ENCODE results near the gene MMRN1.

Gene MMRN1

GRCh38 chr4:89914609-89915550 is 20.2 kb downstream of the MMRN1 start:
- no peak for DNase-seq

GRCh38 chr4:89915937-89916336 is 21.3 kb downstream of the MMRN1 start:
- no peak for DNase-seq

- no peak for DNase-seq
Measured at GRCh38 chr4:89922848-89923416, 28.3 kb downstream of the MMRN1 start.

GRCh38 chr4:89928838-89929237 is 34.2 kb downstream of the MMRN1 start:
- no peak for DNase-seq

GRCh38 chr4:89929425-89930159 is 34.9 kb downstream of the MMRN1 start:
- peak in 1 of 3 donors; percentile 3 for DNase-seq

GRCh38 chr4:89939546-89939945 is 44.9 kb downstream of the MMRN1 start:
- DNase-seq: no peak

GRCh38 chr4:89939994-89940393 is 45.3 kb downstream of the MMRN1 start:
- no peak for DNase-seq

GRCh38 chr4:89942811-89943210 is 48.2 kb downstream of the MMRN1 start:
- no peak for DNase-seq

GRCh38 chr4:89949782-89950387 is 55.2 kb downstream of the MMRN1 start:
- peak in 2 of 3 donors; percentile 4 to 46 for DNase-seq

- DNase-seq: no peak
Measured at GRCh38 chr4:89952458-89952857, 57.8 kb downstream of the MMRN1 start.

GRCh38 chr4:89954906-89955695 is 60.4 kb downstream of the MMRN1 start:
- no peak for DNase-seq

- no peak for DNase-seq
Measured at GRCh38 chr4:89957046-89957926, 62.6 kb downstream of the MMRN1 start.

GRCh38 chr4:89981789-89982334 is 87.2 kb downstream of the MMRN1 start:
- DNase-seq: no peak

GRCh38 chr4:89988268-89988667 is 93.6 kb downstream of the MMRN1 start:
- no peak for DNase-seq

GRCh38 chr4:89992744-89993143 is 98.1 kb downstream of the MMRN1 start:
- no peak for DNase-seq

- peak in 1 of 3 donors; percentile 6 for DNase-seq
Measured at GRCh38 chr4:89994176-89994873, 99.7 kb downstream of the MMRN1 start.

- DNase-seq: no peak
Measured at GRCh38 chr4:89995006-89995405, 100.4 kb downstream of the MMRN1 start.

GRCh38 chr4:89995814-89996213 is 101.2 kb downstream of the MMRN1 start:
- DNase-seq: no peak

- DNase-seq: no peak
Measured at GRCh38 chr4:89997171-89997704, 102.6 kb downstream of the MMRN1 start.

GRCh38 chr4:89998469-89999011 is 103.9 kb downstream of the MMRN1 start:
- no peak for DNase-seq

Measured in suppressor macrophage treated with lipopolysaccharide for 1 hour (primary cell).